A549 (cell line): ENCODE data around the gene TMEM100. TPM values are rescaled to one million over a fixed set of nuclear protein-coding genes. Genes with fewer than 3 reads are reported as not detected.
A peak's percentile ranks its signal among the peaks of the same experiment; 100 is the strongest.

ENCODE experiments used
- ATAC-seq, 2 experiments: fragments of 200-7000 bp in 1 of 2; fragments of >200 bp in 1 of 2; cut with Nextera tagmentation in 1 of 2; cut with Tn5 transposase in 1 of 2; 3 replicates each; pipeline versions ENCODE4 v1.8.0 to v1.9.1; 2018 to 2020; ENCODE audit warnings: mild to moderate bottlenecking in 1 of 2, moderate library complexity in 1 of 2
- CTCF ChIA-PET: fragments of 300-600 bp; sonication (Branson Sonifier 250); formaldehyde crosslinking; extraction: SDS; loops from one replicate; lab custom pipeline; 2021; ENCODE audit warnings: antibody characterized with exemption, inconsistent platforms; lab: Yijun Ruan, JAX
- POLR2A ChIA-PET: fragments of 350-600 bp; formaldehyde crosslinking; extraction: SDS; loops from one replicate; lab custom pipeline; 2021; ENCODE audit warnings: antibody characterized with exemption, inconsistent platforms; lab: Yijun Ruan, JAX
- DNase-seq, 2 experiments: peaks; one replicate each; pipeline versions ENCODE4 v3.0.0 to v3.0.0-alpha.2; 2011 to 2016; ENCODE audit warnings: low read depth in 1 of 2, low spot score in 1 of 2
- FAIRE-seq: peaks from 2 replicates; lab custom pipeline; 2011; peaks lifted over from hg19 to GRCh38; lab: Jason Lieb, UNC
- H3K27ac ChIP-seq, 2 experiments: fragments of >200 bp; sonication (Bioruptor Twin); formaldehyde crosslinking; 3 replicates each; pipeline ENCODE4 v1.5.1; 2016 to 2017
- H3K4me1 ChIP-seq: fragments of >200 bp; sonication (Bioruptor Twin); formaldehyde crosslinking; 3 replicates; pipeline ENCODE4 v1.6.1; 2016
- H3K4me2 ChIP-seq: fragments of >200 bp; sonication (Bioruptor Twin); formaldehyde crosslinking; 3 replicates; pipeline ENCODE4 v1.6.1; 2016
- H3K4me3 ChIP-seq: fragments of >200 bp; sonication (Bioruptor Twin); formaldehyde crosslinking; 3 replicates; pipeline ENCODE4 v1.5.1; 2016
- H3K9me3 ChIP-seq: fragments of >200 bp; sonication (Bioruptor Twin); formaldehyde crosslinking; 3 replicates; pipeline ENCODE4 v1.6.1; 2016
- CBX8 ChIP-seq: fragments of 200-600 bp; sonication (generic); IDR thresholded peaks from 2 replicates; pipeline ENCODE4 v1.6.1; 2016
- CHD2 ChIP-seq: fragments of 150-350 bp; IDR thresholded peaks from 2 replicates; pipeline ENCODE4 v1.6.1; 2014; ENCODE audit warnings: low read length; ENCODE audit not compliant: partially characterized antibody
- CHD4 ChIP-seq: fragments of 200-600 bp; sonication (generic); IDR thresholded peaks from 2 replicates; pipeline ENCODE4 v1.6.1; 2016; ENCODE audit warnings: antibody characterized with exemption, mild to moderate bottlenecking, borderline replicate concordance
- EHF ChIP-seq: fragments of 250-450 bp; sonication (Bioruptor Pico); IDR thresholded peaks from 2 replicates; pipeline ENCODE4 v1.5.0; 2020; ENCODE audit warnings: mild to moderate bottlenecking
- FOSB ChIP-seq: fragments of 250-450 bp; sonication (Bioruptor Pico); IDR thresholded peaks from 2 replicates; pipeline ENCODE4 v1.5.0; 2020; ENCODE audit warnings: mild to moderate bottlenecking, moderate library complexity
- HOXA7 ChIP-seq: fragments of 250-450 bp; sonication (Bioruptor Pico); IDR thresholded peaks from 2 replicates; pipeline ENCODE4 v1.5.0; 2020; ENCODE audit warnings: mild to moderate bottlenecking, moderate library complexity
- HOXB13 ChIP-seq: fragments of 250-450 bp; sonication (Bioruptor Pico); IDR thresholded peaks from 2 replicates; pipeline ENCODE4 v1.5.0; 2020; ENCODE audit warnings: low read depth, mild to moderate bottlenecking, moderate library complexity
- JUN ChIP-seq, 2 experiments: fragments of >200 bp; sonication (Bioruptor Twin); formaldehyde crosslinking; IDR thresholded peaks; 2 replicates in 1 of 2; 3 replicates in 1 of 2; pipeline ENCODE4 v1.6.1; 2016 to 2017
- KDM1A ChIP-seq: fragments of 200-600 bp; sonication (generic); IDR thresholded peaks from 2 replicates; pipeline ENCODE4 v1.6.1; 2016; ENCODE audit warnings: low read depth, mild to moderate bottlenecking
- KDM5A ChIP-seq: fragments of 200-600 bp; sonication (generic); IDR thresholded peaks from 2 replicates; pipeline ENCODE4 v1.6.1; 2016; ENCODE audit warnings: antibody characterized with exemption, mild to moderate bottlenecking
- MAFK ChIP-seq: fragments of 450-650 bp; IDR thresholded peaks from 2 replicates; pipeline ENCODE4 v1.6.1; 2014; ENCODE audit not compliant: partially characterized antibody
- MAZ ChIP-seq: fragments of 150-350 bp; IDR thresholded peaks from 2 replicates; pipeline ENCODE4 v1.6.1; 2014; ENCODE audit warnings: antibody characterized with exemption, low read depth, low read length, borderline replicate concordance
- MYC ChIP-seq: IDR thresholded peaks from 2 replicates; pipeline ENCODE4 v1.6.1; 2012; ENCODE audit warnings: mild to moderate bottlenecking, inconsistent platforms, low read length, improper control_type of control experiment, borderline replicate concordance
- NPAS2 ChIP-seq: fragments of 250-450 bp; sonication (Bioruptor Pico); IDR thresholded peaks from 2 replicates; pipeline ENCODE4 v1.8.0; 2022; ENCODE audit warnings: mild to moderate bottlenecking, moderate library complexity, borderline replicate concordance
- RNF2 ChIP-seq: fragments of 200-600 bp; sonication (generic); IDR thresholded peaks from 2 replicates; pipeline ENCODE4 v1.6.1; 2016; ENCODE audit warnings: low read depth, mild to moderate bottlenecking, antibody characterized with exemption, moderate library complexity, borderline replicate concordance
- SMC3 ChIP-seq: fragments of >200 bp; sonication (Bioruptor Twin); formaldehyde crosslinking; IDR thresholded peaks from 3 replicates; pipeline ENCODE4 v1.6.1; 2018; ENCODE audit warnings: inconsistent platforms
- SREBF2 ChIP-seq: fragments of 450-650 bp; IDR thresholded peaks from 2 replicates; pipeline ENCODE4 v1.6.1; 2014; ENCODE audit warnings: mild to moderate bottlenecking, moderate library complexity
- TFCP2L1 ChIP-seq: fragments of 250-450 bp; sonication (Bioruptor Pico); IDR thresholded peaks from 2 replicates; pipeline ENCODE4 v1.5.0; 2021; ENCODE audit warnings: mild to moderate bottlenecking
- ZC3H11A ChIP-seq: fragments of 450-650 bp; IDR thresholded peaks from 2 replicates; pipeline ENCODE4 v1.6.1; 2014; ENCODE audit warnings: antibody characterized with exemption, mild to moderate bottlenecking
- ZNF302 ChIP-seq: fragments of 250-450 bp; sonication (Bioruptor Pico); IDR thresholded peaks from 2 replicates; pipeline ENCODE4 v1.9.0; 2021; ENCODE audit warnings: inconsistent platforms, mild to moderate bottlenecking, moderate library complexity
- WGBS: methylation state at CpG from one replicate; pipeline ENCODE4 v1.1.6; 2017; ENCODE audit errors: missing lambda C conversion rate; 5-methylcytosine and 5-hydroxymethylcytosine counted together
- polyA plus RNA-seq, 4 experiments: library from polyadenylated mRNA; depleted of rRNA in 3 of 4; stranded (reverse); fragments of >200 nt; fragmentation: RNase III in 1 of 4; extraction: RNeasy Plus Mini Kit Qiagen cat#74134 plus additional on column Dnase treatment in 1 of 4; gene quantifications; 2 replicates in 3 of 4; 3 replicates in 1 of 4; pipeline ENCODE4 v1.2.3, GENCODE V29; 2011 to 2017
- TF ChIP-seq, protein P1 (sequence below): IDR thresholded peaks from 2 replicates; pipeline ENCODE4 v1.6.1; 2012; ENCODE audit warnings: low read depth, borderline replicate concordance
- TF ChIP-seq, protein P2 (sequence below): IDR thresholded peaks from 2 replicates; pipeline ENCODE4 v1.6.1; 2012

Gene TMEM100
- polyA plus RNA-seq, 2 of the 4 experiments (the other 2 are of a cell fraction) = not detected

DNA sequence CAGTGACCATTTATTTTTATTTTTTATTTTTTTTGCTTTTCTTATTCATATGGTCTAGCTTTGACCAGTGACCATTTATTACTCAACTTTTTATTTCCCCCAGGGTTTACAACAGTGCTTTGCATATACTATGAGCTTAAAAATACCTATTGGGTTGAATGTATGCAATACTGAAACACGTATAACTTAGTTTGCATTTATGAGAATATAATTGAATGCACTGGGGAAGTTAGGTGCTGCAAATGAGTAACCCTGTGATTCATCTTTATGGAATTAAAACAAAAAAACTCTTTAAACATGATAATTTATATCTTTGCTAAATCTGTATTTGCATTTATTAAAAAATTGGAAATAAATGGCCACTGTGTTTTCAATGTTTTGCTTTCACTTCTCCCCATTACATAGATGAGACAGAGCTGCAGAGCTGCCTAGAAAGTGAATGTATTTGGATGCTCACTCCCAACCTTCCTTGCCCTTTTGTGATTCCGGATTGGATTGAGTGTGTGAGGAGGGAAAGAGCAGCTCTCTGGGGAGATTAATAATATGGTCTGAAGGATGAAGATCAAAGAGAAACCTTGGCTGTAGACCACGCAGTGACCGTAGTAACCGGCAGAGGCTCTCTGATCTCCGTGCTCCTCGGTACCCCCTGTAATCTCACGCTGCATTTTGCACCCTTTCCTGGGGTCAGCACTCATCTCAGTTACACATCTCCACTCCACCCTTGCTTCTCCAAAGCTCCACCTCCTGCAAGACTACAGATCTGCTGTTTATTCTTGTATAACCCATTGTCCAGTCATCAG lies 14.3 kb downstream of the TMEM100 start:
- no peak for FAIRE-seq
- CTCF ChIA-PET = interaction anchor here (1.1 to 4.3 kb wide), 4 partner anchors 10 to 182 kb away, joined by 5 to 36 read pairs (median 10); partner anchors contain the start of gene TMEM100
- Histone ChIP-seq H3K4me3 (no peak overlapping the region), H3K27ac (no peak overlapping the region), H3K9me3 (no peaks in the 10 kb centered on the region), H3K4me1 (peaks cover 15% of the 10 kb centered on the region), H3K4me2 (no peak overlapping the region)
- POLR2A ChIA-PET = no interaction called here
- no peak for ATAC-seq
- TF ChIP-seq CHD2 (no peak), MYC (no peak), SREBF2 (no peak), NPAS2 (CRISPR knock-in tag) (no peak), SMC3 (no peak), RNF2 (no peak), HOXA7 (CRISPR knock-in tag) (no peak), KDM5A (no peak), ZC3H11A (no peak), TFCP2L1 (CRISPR knock-in tag) (no peak), JUN (IDR thresholded peaks at IDR 0.05) (no peak), KDM1A (no peak), MAFK (no peak), CHD4 (no peak), ZNF302 (CRISPR knock-in tag) (no peak), FOSB (CRISPR knock-in tag) (no peak)
- TF ChIP-seq, protein P1, sequence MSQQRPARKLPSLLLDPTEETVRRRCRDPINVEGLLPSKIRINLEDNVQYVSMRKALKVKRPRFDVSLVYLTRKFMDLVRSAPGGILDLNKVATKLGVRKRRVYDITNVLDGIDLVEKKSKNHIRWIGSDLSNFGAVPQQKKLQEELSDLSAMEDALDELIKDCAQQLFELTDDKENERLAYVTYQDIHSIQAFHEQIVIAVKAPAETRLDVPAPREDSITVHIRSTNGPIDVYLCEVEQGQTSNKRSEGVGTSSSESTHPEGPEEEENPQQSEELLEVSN = no peak
- no peak for DNase-seq
- 51% methylated on average over 8 of the region's 8 CpGs for WGBS

DNA sequence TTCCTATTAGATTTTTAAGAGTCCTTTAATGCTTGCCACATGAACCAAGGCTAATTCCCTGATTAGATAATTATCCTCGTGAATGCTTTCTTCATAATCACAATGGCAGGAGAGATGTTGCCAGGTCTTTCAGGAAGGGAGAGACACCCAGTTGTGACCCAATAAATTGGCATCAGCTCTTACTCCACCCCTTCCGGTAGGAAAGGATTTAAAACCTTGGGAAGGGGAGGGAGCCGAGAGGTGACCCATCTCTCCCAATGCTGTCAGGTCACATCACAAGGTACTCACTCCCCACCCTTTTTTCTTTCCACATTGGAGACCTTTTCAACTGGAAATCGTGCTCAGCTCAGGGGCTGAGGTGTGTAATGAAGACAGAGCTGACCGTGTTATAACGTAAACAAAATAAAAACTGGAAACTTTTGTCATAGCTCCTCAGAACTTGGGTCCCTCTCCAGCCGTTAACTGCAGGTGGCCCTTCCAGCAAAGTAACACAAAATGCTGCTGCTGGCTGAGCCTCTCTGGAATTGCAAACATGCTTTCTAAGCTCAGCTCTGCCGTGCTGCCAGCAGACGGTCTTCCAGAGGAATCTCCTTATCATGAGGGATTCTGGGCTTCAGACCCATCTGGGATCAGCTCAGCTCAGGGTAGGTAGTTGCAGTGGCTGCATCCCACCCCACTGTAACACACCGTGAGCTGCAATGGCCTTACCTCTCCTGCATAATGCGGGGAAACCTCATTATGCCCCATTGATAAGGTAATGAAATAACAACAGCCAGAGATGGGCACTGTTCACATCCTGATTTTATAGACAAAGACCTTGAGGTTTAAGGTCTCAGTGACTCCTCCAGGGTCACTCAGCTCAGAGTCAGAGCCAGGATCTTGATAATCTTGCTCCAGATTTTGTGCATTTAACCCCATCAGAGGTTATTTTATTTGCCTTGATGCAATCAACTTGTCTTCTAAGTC lies 15.6 kb downstream of the TMEM100 start:
- Histone ChIP-seq H3K9me3 (no peaks in the 10 kb centered on the region), H3K4me2 (no peak overlapping the region), H3K4me3 (no peak overlapping the region), H3K27ac (no peak overlapping the region), H3K4me1 (peaks cover 15% of the 10 kb centered on the region)
- FAIRE-seq (peak; percentile 23), ATAC-seq (no peak), DNase-seq (no peak)
- 65% methylated on average over 11 of the region's 11 CpGs for WGBS
- TF ChIP-seq CBX8 = no peak
- TF ChIP-seq, protein P2, sequence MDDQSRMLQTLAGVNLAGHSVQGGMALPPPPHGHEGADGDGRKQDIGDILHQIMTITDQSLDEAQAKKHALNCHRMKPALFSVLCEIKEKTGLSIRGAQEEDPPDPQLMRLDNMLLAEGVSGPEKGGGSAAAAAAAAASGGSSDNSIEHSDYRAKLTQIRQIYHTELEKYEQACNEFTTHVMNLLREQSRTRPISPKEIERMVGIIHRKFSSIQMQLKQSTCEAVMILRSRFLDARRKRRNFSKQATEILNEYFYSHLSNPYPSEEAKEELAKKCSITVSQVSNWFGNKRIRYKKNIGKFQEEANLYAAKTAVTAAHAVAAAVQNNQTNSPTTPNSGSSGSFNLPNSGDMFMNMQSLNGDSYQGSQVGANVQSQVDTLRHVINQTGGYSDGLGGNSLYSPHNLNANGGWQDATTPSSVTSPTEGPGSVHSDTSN = no peak
- TF ChIP-seq EHF (CRISPR knock-in tag) = no peak
- no peak for TF ChIP-seq MAZ
- no peak for TF ChIP-seq HOXB13 (CRISPR knock-in tag)
- no peak for TF ChIP-seq ZC3H11A
- TF ChIP-seq, protein P1 = no peak
- CTCF ChIA-PET = interaction anchor here (1.0 to 4.3 kb wide), 6 partner anchors 9 to 181 kb away, joined by 3 to 36 read pairs (median 6); partner anchors contain the start of gene TMEM100
- POLR2A ChIA-PET = no interaction called here
